Measurements from ENCODE around the gene AIMP2.

Gene AIMP2

DNA sequence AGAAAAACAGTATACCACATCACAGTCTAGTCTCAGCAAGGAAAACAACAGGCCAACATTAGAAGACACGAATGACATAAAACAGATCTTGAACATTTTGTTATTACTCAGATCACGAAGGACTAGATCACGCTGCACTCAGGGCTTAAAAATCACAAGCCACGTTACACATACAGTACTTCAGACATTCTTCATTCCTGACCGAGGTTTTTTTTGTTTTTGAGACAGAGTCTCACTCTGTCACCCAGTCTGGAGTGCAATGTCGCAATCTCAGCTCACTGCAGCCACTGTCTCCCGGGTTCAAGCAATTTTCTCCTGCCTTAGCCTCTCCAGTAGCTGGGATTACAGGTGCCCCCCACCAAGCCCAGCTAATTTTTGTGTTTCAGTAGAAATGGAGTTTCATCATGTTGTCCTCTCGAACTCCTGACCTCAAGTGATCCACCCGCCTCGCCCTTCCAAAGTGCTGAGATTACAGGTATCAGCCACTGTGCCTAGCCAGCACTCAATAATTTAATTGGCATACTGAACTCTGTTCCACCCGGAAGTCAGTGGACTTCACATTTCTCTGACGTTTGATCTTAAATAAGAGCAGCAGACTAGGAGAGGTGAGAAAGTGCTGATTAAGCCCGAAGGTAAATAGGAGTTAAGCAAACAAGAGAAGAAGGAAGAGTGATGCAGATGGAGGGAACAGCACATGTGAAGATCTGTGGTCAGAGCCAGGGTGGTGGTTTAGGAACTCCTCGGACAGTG is 3.5 kb downstream of the AIMP2 start:
- H3K4me2 ChIP-seq (ENCODE audit: low read length), result no peak overlapping the region
- TF ChIP-seq EZH2phosphoT487 (IDR thresholded peaks at IDR 0.05; ENCODE audit: low read depth) (no peak), CTCF (IDR thresholded peaks at IDR 0.05; ENCODE audit: low read depth, low read length) (no peak)
- H3K36me3 ChIP-seq (replicated peaks; ENCODE audit: low read depth, low read length), result peaks cover 12% of the 10 kb centered on the region
- H3K4me1 ChIP-seq (ENCODE audit: low read length), result peaks cover 7% of the 10 kb centered on the region
- peaks cover 60% of the 10 kb centered on the region for H3K79me2 ChIP-seq (ENCODE audit: low read length)
- H4K20me1 ChIP-seq (ENCODE audit: insufficient read depth, low read length), result no peaks in the 10 kb centered on the region
- H2AFZ ChIP-seq (ENCODE audit: low read depth, low read length), result no peak overlapping the region
- no peaks in the 10 kb centered on the region for H3K9me3 ChIP-seq (ENCODE audit: insufficient read depth, low read length)
- no peak overlapping the region for H3K4me3 ChIP-seq (ENCODE audit: low read length)
- no peaks in the 10 kb centered on the region for H3K27me3 ChIP-seq (ENCODE audit: low read depth, low read length)
- no peak overlapping the region for H3K9ac ChIP-seq (ENCODE audit: low read length)
- H3K27ac ChIP-seq (ENCODE audit: low read length), result no peak overlapping the region

GRCh38 chr7:6015917-6016652 is 7.0 kb downstream of the AIMP2 start:
- Histone ChIP-seq H3K27me3 (ENCODE audit: low read depth, low read length) (no peaks in the 10 kb centered on the region), H3K9ac (ENCODE audit: low read length) (no peak overlapping the region), H3K4me3 (ENCODE audit: low read length) (no peak overlapping the region), H3K27ac (ENCODE audit: low read length) (peak overlapping the region; percentile 79), H4K20me1 (ENCODE audit: insufficient read depth, low read length) (no peaks in the 10 kb centered on the region), H3K4me1 (ENCODE audit: low read length) (peaks cover 3% of the 10 kb centered on the region; the same call in 1 of the 2 replicates), H3K79me2 (ENCODE audit: low read length) (peaks cover 27% of the 10 kb centered on the region), H2AFZ (ENCODE audit: low read depth, low read length) (no peak overlapping the region), H3K4me2 (ENCODE audit: low read length) (no peak overlapping the region), H3K36me3 (replicated peaks; ENCODE audit: low read depth, low read length) (peaks cover 17% of the 10 kb centered on the region), H3K9me3 (ENCODE audit: insufficient read depth, low read length) (no peaks in the 10 kb centered on the region)
- TF ChIP-seq CTCF (IDR thresholded peaks at IDR 0.05; ENCODE audit: low read depth, low read length) (no peak), EZH2phosphoT487 (IDR thresholded peaks at IDR 0.05; ENCODE audit: low read depth) (no peak)

GRCh38 chr7:6016653-6016966 is 7.5 kb downstream of the AIMP2 start:
- H3K4me2 ChIP-seq (ENCODE audit: low read length), result no peak overlapping the region
- H4K20me1 ChIP-seq (ENCODE audit: insufficient read depth, low read length), result no peaks in the 10 kb centered on the region
- no peak overlapping the region for H2AFZ ChIP-seq (ENCODE audit: low read depth, low read length)
- H3K9me3 ChIP-seq (ENCODE audit: insufficient read depth, low read length), result no peaks in the 10 kb centered on the region
- peak overlapping the region; percentile 79; the same call in 1 of the 2 replicates for H3K27ac ChIP-seq (ENCODE audit: low read length)
- peaks cover 20% of the 10 kb centered on the region for H3K36me3 ChIP-seq (replicated peaks; ENCODE audit: low read depth, low read length)
- H3K27me3 ChIP-seq (ENCODE audit: low read depth, low read length), result no peaks in the 10 kb centered on the region
- H3K79me2 ChIP-seq (ENCODE audit: low read length), result peaks cover 22% of the 10 kb centered on the region
- no peak overlapping the region for H3K9ac ChIP-seq (ENCODE audit: low read length)
- H3K4me3 ChIP-seq (ENCODE audit: low read length), result no peak overlapping the region
- peaks cover 3% of the 10 kb centered on the region; the same call in 1 of the 2 replicates for H3K4me1 ChIP-seq (ENCODE audit: low read length)
- TF ChIP-seq EZH2phosphoT487 (IDR thresholded peaks at IDR 0.05; ENCODE audit: low read depth), result no peak
- no peak for TF ChIP-seq CTCF (IDR thresholded peaks at IDR 0.05; ENCODE audit: low read depth, low read length)

Data from OCI-LY3 (cell line).